GM21717 (cell line): Measurements from ENCODE around the gene GATA6.

ENCODE experiments used
- ATAC-seq: cut with Tn5 transposase; IDR thresholded peaks from one replicate; pipeline ENCODE4 v1.9.1; 2021; ENCODE audit warnings: mild to moderate bottlenecking, moderate library complexity; ENCODE audit not compliant: unreplicated experiment

The GATA6 gene

GRCh38 chr18:22169011-22169888 lies at the start of gene GATA6:
TSS of gene GATA6 (plus strand) at chr18:22169589. CDS start at chr18:22171145, 1,556 bp downstream.
- ATAC-seq: no peak

DNA sequence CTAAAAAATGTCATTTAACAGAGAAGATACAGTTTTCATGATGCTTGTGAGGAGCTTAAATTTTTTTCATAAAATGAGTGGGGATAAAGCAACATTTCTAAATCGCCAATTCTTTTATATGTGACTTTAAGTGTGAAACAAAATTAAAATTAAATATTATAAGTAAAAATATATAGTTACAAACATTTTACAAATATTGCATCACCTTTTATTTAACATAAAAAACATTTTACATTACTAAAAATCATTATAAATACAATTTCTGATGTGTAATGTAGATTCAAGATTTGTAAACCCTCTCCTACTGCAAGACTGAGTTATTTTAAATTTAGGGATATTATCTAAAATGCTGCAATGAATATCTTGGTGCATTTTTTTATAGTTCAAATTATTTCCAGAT lies 44.4 kb upstream of the GATA6 start:
- no peak for ATAC-seq

DNA sequence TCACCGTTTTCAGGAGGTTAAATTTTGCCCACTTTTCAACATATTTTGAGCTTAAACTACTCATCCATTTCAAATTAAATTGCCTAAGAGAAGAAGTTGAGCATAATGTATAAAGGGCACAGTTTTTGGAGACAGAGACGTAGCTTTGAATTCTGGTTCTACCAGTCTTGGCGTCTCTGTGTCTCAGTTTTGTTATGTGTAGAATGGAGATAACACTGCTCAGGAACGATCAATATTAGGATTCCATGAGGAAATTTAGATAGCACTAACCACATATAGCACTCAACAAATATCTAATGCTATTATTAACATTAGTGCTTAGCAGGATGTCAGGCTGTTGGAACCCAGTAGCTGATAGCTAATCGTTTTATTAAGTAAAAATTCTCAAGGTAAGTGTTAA lies 40.4 kb upstream of the GATA6 start:
- ATAC-seq: no peak

- ATAC-seq: no peak
Observed at GRCh38 chr18:22129778-22130177, 39.6 kb upstream of the GATA6 start.

- ATAC-seq: no peak
Observed at GRCh38 chr18:22132258-22132657, 37.1 kb upstream of the GATA6 start.

DNA sequence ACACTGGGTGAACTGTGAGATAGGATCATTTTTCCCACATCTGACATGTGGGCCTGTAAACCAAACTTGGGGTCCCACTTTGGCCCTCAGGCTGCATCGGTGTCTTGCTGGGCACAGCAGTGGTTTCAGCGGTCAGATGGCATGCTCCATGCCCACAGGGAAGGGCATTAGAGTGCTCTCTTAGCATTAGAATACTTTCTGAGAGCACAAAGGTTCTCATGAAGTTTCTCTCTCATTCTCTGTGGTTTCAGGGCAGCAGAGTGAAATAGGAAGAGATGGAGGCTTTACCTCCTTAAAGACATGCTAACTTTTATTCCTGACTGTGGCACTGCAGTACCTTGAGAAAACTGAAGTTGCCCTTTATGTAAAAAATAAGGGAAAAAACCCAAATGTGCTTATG lies 36.6 kb upstream of the GATA6 start:
- no peak for ATAC-seq

- ATAC-seq: no peak
Observed at GRCh38 chr18:22136395-22136794, 33.0 kb upstream of the GATA6 start.

DNA sequence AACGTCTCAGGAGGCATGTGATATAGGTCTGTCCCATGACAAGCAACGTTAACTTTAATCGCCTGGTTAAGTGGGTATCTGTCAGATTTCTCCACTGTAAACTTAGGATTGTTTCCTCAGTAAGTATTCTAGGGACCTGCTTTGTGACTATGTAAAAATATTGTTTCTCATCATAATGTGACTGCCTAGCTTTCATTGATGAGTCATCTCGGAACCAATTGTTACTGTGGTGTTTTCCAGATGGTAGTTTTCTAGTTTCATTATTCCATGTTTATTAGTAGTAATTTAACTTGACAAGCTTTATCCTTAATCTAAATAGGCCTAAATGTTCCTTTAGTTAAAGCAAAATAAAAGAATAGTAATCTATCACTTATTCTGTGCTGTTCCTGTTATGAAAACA lies 28.2 kb upstream of the GATA6 start:
- ATAC-seq: no peak

GRCh38 chr18:22143347-22144340 lies 25.7 kb upstream of the GATA6 start:
- ATAC-seq: no peak

GRCh38 chr18:22145160-22145559 lies 24.2 kb upstream of the GATA6 start:
- no peak for ATAC-seq

GRCh38 chr18:22149710-22150109 lies 19.7 kb upstream of the GATA6 start:
- ATAC-seq: no peak

- no peak for ATAC-seq
Observed at GRCh38 chr18:22152093-22152492, 17.3 kb upstream of the GATA6 start.

- ATAC-seq: no peak
Observed at GRCh38 chr18:22153428-22153827, 16.0 kb upstream of the GATA6 start.

- ATAC-seq: no peak
Observed at GRCh38 chr18:22155584-22155983, 13.8 kb upstream of the GATA6 start.

GRCh38 chr18:22159014-22159413 lies 10.4 kb upstream of the GATA6 start:
- ATAC-seq: no peak

DNA sequence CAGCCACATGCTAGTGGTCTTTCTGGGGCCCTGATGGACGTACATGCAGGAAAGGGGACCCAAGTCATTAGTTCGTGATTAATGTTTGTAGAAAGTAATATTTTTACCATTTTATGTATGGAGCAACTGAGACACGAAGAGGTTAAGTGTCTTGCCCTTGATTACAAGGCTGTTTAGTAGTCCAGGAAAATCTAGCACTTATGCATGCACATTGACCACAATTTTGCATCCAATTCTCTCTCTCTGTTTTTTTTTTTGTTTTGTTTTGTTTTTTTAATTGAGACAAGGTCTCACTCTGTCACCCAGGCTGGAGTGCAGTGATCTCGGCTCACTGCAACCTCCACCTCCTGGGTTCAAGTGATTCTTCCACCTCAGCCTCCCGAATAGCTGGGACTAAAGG lies 8.3 kb upstream of the GATA6 start:
- no peak for ATAC-seq

DNA sequence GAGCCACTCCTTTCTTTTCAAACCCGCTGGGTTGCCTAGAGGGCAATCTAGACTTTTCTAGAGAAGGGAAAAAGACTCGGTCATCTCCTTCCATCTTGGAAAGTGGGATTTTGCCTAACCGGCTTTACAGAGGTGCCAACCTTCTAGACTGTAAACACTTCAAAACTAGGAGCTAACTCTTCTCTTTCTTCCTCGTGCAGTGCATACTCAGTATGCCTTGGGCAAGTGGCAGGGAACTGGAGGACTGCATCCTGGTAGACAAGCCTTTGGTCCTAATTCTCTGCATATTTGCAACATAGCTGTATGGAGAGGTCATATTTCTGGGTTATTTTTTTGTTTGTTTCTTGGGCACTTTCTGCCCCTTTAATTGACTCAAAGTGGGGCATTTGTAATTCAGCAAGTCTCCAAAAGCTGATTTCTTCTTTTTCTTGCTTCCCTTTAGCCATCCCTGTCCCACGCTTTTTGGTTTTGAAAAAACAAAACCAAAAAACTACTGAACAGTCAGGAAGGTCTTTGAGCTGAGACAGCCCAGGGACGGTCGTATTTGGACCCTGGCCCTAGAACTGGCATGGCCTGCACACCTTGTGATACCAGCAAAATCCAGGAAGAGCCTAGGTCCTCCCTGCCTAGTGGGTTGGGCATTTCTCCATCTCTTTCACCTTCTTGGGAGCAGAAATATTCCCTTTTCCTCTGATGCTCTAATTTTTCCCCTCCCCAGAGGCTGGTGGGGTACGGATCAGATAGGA lies 5.8 kb upstream of the GATA6 start:
- ATAC-seq: no peak

DNA sequence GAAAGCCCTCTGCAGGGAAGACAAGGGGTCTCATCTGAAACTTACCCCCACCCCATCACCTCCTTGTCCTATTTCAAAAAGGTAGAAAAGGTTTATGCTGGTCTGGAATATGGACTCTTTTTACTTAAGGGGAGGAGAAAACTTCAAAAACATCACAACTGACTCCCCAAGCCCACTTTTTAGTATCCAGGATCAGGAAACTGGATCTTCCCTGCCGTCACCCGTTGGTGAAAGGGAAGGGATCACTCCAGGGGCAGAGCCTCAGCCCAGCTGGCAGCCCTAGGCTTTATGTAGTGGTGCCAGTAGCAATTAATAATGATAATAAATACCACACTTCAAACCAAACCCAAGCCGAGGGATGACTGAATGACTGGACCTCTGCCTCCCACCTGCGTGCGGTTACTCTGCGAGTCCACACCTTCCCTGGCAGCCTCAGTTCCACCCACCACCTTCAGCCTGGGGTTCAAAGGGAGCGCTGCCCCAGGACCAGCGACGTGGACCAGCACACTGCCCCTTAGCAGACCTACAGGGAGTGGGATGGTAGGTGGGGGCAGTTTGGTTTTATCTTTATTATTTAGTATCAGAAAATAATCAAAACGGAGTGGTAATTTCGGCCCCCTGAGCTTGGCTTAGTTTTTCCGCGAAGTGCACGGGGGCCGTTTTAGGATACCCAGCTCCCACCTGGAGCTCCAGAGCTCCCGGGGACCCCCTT lies 4.9 kb upstream of the GATA6 start:
- ATAC-seq: no peak

DNA sequence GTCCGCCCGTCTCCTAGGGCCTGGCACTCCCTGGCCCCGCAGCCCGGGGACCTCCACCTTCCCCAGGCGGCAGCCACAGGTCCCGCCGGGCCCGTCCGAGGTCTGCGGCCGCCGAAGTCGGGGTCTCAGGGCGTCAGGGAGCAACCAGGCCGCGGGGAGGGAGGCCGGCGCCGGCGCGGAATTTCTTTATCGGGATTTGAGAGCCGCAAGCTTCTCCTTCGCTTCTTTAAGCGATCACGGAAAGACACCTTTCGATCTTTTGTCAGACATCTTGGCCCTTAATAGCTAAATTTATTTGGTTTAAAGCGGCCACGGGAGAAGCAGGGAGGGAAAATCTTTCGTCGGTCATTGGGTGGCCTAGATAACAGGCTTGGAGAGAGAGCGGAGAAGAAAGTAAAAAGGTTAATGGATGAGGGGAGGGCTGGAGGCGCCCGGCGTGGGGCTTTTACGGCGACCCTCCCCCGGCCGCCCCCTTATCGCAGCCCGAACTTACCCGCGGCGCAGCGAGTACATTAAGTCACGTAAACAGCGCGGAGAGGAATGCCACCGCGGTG lies 4.3 kb upstream of the GATA6 start:
- ATAC-seq: no peak

- no peak for ATAC-seq
Observed at GRCh38 chr18:22165603-22166068, 3.8 kb upstream of the GATA6 start.
